GM12865 (cell line): ENCODE measurements around the gene CADM2.
"Not testable (repeated sequence)": the region's sequence is repeated elsewhere in the genome, so short reads cannot be mapped to it uniquely, and the experiment has no call there.

Experiments used
- DNase-seq: peaks from one replicate; pipeline ENCODE4 v3.0.0; 2010; ENCODE audit warnings: low read depth
- H3K4me3 ChIP-seq: 2 replicates; pipeline ENCODE4 v1.5.1; 2011; ENCODE audit warnings: mild to moderate bottlenecking, low read depth, low read length, control low read depth
- CTCF ChIP-seq: IDR thresholded peaks from 2 replicates; pipeline ENCODE4 v1.5.1; 2011; ENCODE audit warnings: low read length, control low read depth, low read depth, inconsistent platforms; ENCODE audit not compliant: insufficient read depth; ENCODE audit errors: missing control alignments

CADM2 gene

GRCh38 chr3:85678713-85679112 lies 719.9 kb downstream of the CADM2 start:
- no peak for DNase-seq
- TF ChIP-seq CTCF: no peak

GRCh38 chr3:85681906-85682305 lies 723.1 kb downstream of the CADM2 start:
- no peak for DNase-seq
- no peak for TF ChIP-seq CTCF

More at GRCh38 chr3:85678713-85679112, 719.9 kb downstream of the CADM2 start:
- no peak overlapping the region for H3K4me3 ChIP-seq

GRCh38 chr3:85691196-85691595 lies 732.4 kb downstream of the CADM2 start:
- H3K4me3 ChIP-seq: no peak overlapping the region
- TF ChIP-seq CTCF: no peak
- no peak for DNase-seq

More at GRCh38 chr3:85681906-85682305, 723.1 kb downstream of the CADM2 start:
- H3K4me3 ChIP-seq: no peak overlapping the region

GRCh38 chr3:85697156-85697555 lies 738.4 kb downstream of the CADM2 start:
- TF ChIP-seq CTCF: no peak
- DNase-seq: no peak
- H3K4me3 ChIP-seq: no peak overlapping the region

GRCh38 chr3:85706130-85706529 lies 747.3 kb downstream of the CADM2 start:
- TF ChIP-seq CTCF: no peak
- no peak overlapping the region for H3K4me3 ChIP-seq
- no peak for DNase-seq

GRCh38 chr3:85708325-85708724 lies 749.5 kb downstream of the CADM2 start:
- not testable (repeated sequence) for DNase-seq, H3K4me3 ChIP-seq

GRCh38 chr3:85709346-85709892 lies 750.6 kb downstream of the CADM2 start:
- no peak for DNase-seq
- no peak overlapping the region for H3K4me3 ChIP-seq
- TF ChIP-seq CTCF: no peak
